Neural cell (in vitro differentiated cells): Measurements from ENCODE around the gene SEC23A. TPM values are rescaled to one million over a fixed set of nuclear protein-coding genes. Genes with fewer than 3 reads are reported as not detected.

Experiments used
- H2AFZ ChIP-seq: fragments of 200-600, 300-800 bp; sonication (generic), shearing (Covaris generic); 2 replicates; pipeline ENCODE4 v1.6.0; 2014; ENCODE audit warnings: low read depth, mild to moderate bottlenecking, antibody characterized with exemption, low read length, moderate library complexity
- H3F3A ChIP-seq: fragments of 200-600 bp; shearing (Covaris generic); 2 replicates; pipeline ENCODE4 v1.6.1; 2016; ENCODE audit warnings: mild to moderate bottlenecking, moderate library complexity, mixed read lengths, antibody characterized with exemption, low read length; ENCODE audit not compliant: insufficient read depth, poor library complexity, severe bottlenecking
- H3K27ac ChIP-seq: fragments of 200-600, 300-800 bp; sonication (generic), shearing (Covaris generic); 2 replicates; pipeline ENCODE4 v1.5.1; 2014; ENCODE audit warnings: mild to moderate bottlenecking, low read length, moderate library complexity
- H3K27me3 ChIP-seq: fragments of 300-800, 200-600 bp; sonication (generic), shearing (Covaris generic); 2 replicates; pipeline ENCODE4 v1.6.0; 2014; ENCODE audit warnings: mild to moderate bottlenecking, low read depth, low read length, moderate library complexity; ENCODE audit not compliant: insufficient read depth
- H3K36me3 ChIP-seq: fragments of 300-800, 200-600 bp; sonication (generic), shearing (Covaris generic); 2 replicates; pipeline ENCODE4 v1.5.1; 2014; ENCODE audit warnings: mild to moderate bottlenecking, antibody characterized with exemption, low read length, moderate library complexity; ENCODE audit not compliant: insufficient read depth
- H3K4me2 ChIP-seq: fragments of 300-800, 200-600 bp; sonication (generic), shearing (Covaris generic); 2 replicates; pipeline ENCODE4 v1.6.0; 2014; ENCODE audit warnings: mild to moderate bottlenecking, low read length
- H3K4me3 ChIP-seq: fragments of 300-800, 200-600 bp; sonication (generic), shearing (Covaris generic); 2 replicates; pipeline ENCODE4 v1.5.1; 2014; ENCODE audit warnings: mild to moderate bottlenecking, low read length, moderate library complexity
- H3K79me2 ChIP-seq: fragments of 200-600 bp; shearing (Covaris generic); replicated peaks from 2 replicates; pipeline ENCODE4 v1.6.0; 2014; ENCODE audit warnings: mild to moderate bottlenecking, low read length, moderate library complexity; ENCODE audit not compliant: insufficient read depth
- H3K9ac ChIP-seq: fragments of 300-800, 200-600 bp; sonication (generic), shearing (Covaris generic); 2 replicates; pipeline ENCODE4 v1.6.1; 2016; ENCODE audit warnings: mild to moderate bottlenecking, low read length, mixed read lengths
- H3K9me2 ChIP-seq: fragments of 200-600 bp; shearing (Covaris generic); 2 replicates; pipeline ENCODE4 v1.6.1; 2016; ENCODE audit warnings: mild to moderate bottlenecking, low read length, mixed read lengths; ENCODE audit not compliant: insufficient read depth
- H3K9me3 ChIP-seq: fragments of 200-600, 300-800 bp; sonication (generic), shearing (Covaris generic); 2 replicates; pipeline ENCODE4 v1.6.1; 2016; ENCODE audit warnings: mild to moderate bottlenecking, mixed run types, low read length, moderate library complexity, mixed read lengths
- H4K20me1 ChIP-seq: fragments of 200-600 bp; shearing (Covaris generic); 2 replicates; pipeline ENCODE4 v1.6.1; 2016; ENCODE audit warnings: mild to moderate bottlenecking, mixed run types; ENCODE audit not compliant: insufficient read depth
- EP300 ChIP-seq: fragments of 450-650 bp; conservative IDR thresholded peaks from 2 replicates; pipeline ENCODE4 v1.6.1; 2014; ENCODE audit warnings: antibody characterized with exemption, mild to moderate bottlenecking, moderate library complexity; ENCODE audit not compliant: poor library complexity, severe bottlenecking
- EZH2 ChIP-seq: fragments of 200-600, 300-800 bp; shearing (Covaris generic), sonication (generic); IDR thresholded peaks from 2 replicates; pipeline ENCODE4 v1.6.1; 2014; ENCODE audit warnings: antibody characterized with exemption, low read length, borderline replicate concordance, mild to moderate bottlenecking; ENCODE audit not compliant: insufficient read depth, poor library complexity, severe bottlenecking
- MXI1 ChIP-seq: fragments of 450-650 bp; conservative IDR thresholded peaks from 2 replicates; pipeline ENCODE4 v1.6.1; 2014; ENCODE audit warnings: antibody characterized with exemption, mild to moderate bottlenecking; ENCODE audit not compliant: poor library complexity, severe bottlenecking
- POLR2AphosphoS5 ChIP-seq: IDR thresholded peaks from 2 replicates; pipeline ENCODE4 v1.6.1; 2012
- RAD21 ChIP-seq: fragments of 450-650 bp; conservative IDR thresholded peaks from 2 replicates; pipeline ENCODE4 v1.6.1; 2014; ENCODE audit warnings: antibody characterized with exemption, mild to moderate bottlenecking, moderate library complexity
- SMC3 ChIP-seq: fragments of 450-650 bp; conservative IDR thresholded peaks from 2 replicates; pipeline ENCODE4 v1.6.1; 2014; ENCODE audit warnings: antibody characterized with exemption, mild to moderate bottlenecking, moderate library complexity; ENCODE audit not compliant: poor library complexity
- TAF1 ChIP-seq: IDR thresholded peaks from 2 replicates; pipeline ENCODE4 v1.6.1; 2012; ENCODE audit warnings: low read depth
- polyA plus RNA-seq: library from polyadenylated mRNA; depleted of rRNA; stranded (reverse); fragments of >200 nt; gene quantifications from 2 replicates; pipeline ENCODE4 v1.2.3, GENCODE V29; 2014
- TF ChIP-seq, protein P1 (sequence below): IDR thresholded peaks from 2 replicates; pipeline ENCODE4 v1.6.1; 2012; ENCODE audit warnings: borderline replicate concordance
- TF ChIP-seq, protein P2 (sequence below): fragments of 450-650 bp; IDR thresholded peaks from 2 replicates; pipeline ENCODE4 v1.5.1; 2014; ENCODE audit warnings: antibody characterized with exemption, mild to moderate bottlenecking, moderate library complexity; ENCODE audit not compliant: poor library complexity, severe bottlenecking

The SEC23A gene
- polyA plus RNA-seq, 1 donor from 2014 or later = 107 TPM

DNA sequence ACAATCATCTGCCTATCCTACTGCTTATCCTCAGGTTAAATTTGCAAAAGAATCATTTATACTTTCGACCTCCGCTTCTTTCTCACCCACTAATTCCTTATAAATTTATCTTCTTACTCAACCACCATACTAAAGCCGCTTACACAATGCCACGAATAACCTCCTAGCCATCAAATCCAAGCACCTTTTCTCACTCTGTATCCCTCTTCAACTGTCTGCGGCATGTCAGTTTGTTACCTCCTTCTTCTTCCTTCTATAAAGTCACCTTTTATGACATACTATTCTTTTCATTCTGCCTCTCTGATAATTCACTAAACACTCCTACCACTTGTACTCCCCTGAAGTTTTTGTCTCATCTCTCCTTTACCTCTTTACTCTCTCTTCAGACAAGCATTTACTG lies 66.3 kb downstream of the SEC23A start:
- H2AFZ ChIP-seq = no peak overlapping the region
- peaks cover 18% of the 10 kb centered on the region for H3K36me3 ChIP-seq

DNA sequence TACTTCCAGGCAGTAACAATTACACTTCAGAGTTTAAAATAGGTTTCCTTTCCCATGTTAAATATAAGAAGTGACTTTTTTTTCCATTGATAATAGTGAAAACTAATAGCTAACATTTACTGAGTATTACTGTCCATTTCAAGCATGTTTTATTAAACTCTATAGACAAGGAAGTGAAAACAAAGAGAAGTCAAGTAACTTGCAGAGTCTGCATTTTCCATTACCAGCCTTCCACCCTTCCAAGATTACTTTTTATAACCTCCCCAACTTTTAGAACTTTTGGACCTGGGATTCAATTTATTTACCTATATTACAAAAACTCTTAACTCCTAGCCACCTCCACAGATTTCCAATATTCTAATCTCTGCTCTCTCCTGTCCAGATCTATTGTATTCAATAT lies 67.7 kb downstream of the SEC23A start:
- Histone ChIP-seq H3K79me2 (no peaks in the 10 kb centered on the region), H3K9me2 (no peaks in the 10 kb centered on the region), H4K20me1 (no peaks in the 10 kb centered on the region), H3K9me3 (no peaks in the 10 kb centered on the region), H3K27me3 (no peaks in the 10 kb centered on the region), H3K4me3 (no peak overlapping the region), H3K36me3 (peaks cover 21% of the 10 kb centered on the region), H3K4me2 (no peak overlapping the region), H3F3A (no peaks in the 10 kb centered on the region), H3K27ac (no peak overlapping the region), H3K9ac (no peak overlapping the region), H2AFZ (no peak overlapping the region)
- TF ChIP-seq TAF1 = no peak
- no peak for TF ChIP-seq RAD21
- TF ChIP-seq EP300 = no peak
- no peak for TF ChIP-seq SMC3
- TF ChIP-seq EZH2 = no peak
- TF ChIP-seq POLR2AphosphoS5 = no peak
- TF ChIP-seq, protein P1, sequence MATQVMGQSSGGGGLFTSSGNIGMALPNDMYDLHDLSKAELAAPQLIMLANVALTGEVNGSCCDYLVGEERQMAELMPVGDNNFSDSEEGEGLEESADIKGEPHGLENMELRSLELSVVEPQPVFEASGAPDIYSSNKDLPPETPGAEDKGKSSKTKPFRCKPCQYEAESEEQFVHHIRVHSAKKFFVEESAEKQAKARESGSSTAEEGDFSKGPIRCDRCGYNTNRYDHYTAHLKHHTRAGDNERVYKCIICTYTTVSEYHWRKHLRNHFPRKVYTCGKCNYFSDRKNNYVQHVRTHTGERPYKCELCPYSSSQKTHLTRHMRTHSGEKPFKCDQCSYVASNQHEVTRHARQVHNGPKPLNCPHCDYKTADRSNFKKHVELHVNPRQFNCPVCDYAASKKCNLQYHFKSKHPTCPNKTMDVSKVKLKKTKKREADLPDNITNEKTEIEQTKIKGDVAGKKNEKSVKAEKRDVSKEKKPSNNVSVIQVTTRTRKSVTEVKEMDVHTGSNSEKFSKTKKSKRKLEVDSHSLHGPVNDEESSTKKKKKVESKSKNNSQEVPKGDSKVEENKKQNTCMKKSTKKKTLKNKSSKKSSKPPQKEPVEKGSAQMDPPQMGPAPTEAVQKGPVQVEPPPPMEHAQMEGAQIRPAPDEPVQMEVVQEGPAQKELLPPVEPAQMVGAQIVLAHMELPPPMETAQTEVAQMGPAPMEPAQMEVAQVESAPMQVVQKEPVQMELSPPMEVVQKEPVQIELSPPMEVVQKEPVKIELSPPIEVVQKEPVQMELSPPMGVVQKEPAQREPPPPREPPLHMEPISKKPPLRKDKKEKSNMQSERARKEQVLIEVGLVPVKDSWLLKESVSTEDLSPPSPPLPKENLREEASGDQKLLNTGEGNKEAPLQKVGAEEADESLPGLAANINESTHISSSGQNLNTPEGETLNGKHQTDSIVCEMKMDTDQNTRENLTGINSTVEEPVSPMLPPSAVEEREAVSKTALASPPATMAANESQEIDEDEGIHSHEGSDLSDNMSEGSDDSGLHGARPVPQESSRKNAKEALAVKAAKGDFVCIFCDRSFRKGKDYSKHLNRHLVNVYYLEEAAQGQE = no peak
- TF ChIP-seq, protein P2, sequence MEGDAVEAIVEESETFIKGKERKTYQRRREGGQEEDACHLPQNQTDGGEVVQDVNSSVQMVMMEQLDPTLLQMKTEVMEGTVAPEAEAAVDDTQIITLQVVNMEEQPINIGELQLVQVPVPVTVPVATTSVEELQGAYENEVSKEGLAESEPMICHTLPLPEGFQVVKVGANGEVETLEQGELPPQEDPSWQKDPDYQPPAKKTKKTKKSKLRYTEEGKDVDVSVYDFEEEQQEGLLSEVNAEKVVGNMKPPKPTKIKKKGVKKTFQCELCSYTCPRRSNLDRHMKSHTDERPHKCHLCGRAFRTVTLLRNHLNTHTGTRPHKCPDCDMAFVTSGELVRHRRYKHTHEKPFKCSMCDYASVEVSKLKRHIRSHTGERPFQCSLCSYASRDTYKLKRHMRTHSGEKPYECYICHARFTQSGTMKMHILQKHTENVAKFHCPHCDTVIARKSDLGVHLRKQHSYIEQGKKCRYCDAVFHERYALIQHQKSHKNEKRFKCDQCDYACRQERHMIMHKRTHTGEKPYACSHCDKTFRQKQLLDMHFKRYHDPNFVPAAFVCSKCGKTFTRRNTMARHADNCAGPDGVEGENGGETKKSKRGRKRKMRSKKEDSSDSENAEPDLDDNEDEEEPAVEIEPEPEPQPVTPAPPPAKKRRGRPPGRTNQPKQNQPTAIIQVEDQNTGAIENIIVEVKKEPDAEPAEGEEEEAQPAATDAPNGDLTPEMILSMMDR = no peak
- no peak for TF ChIP-seq MXI1

More for the DNA sequence above, 66.3 kb downstream of the SEC23A start:
- H3K9me2 ChIP-seq = no peaks in the 10 kb centered on the region
- no peaks in the 10 kb centered on the region for H3K79me2 ChIP-seq
- H3K4me3 ChIP-seq = no peak overlapping the region
- no peaks in the 10 kb centered on the region for H3K27me3 ChIP-seq
- no peaks in the 10 kb centered on the region for H4K20me1 ChIP-seq
- H3K27ac ChIP-seq = no peak overlapping the region
- H3K9ac ChIP-seq = no peak overlapping the region
- TF ChIP-seq EZH2 = no peak
- TF ChIP-seq EP300 = no peak
- TF ChIP-seq RAD21 = no peak
- TF ChIP-seq MXI1 = no peak
- TF ChIP-seq, protein P1 = no peak
- TF ChIP-seq TAF1 = no peak
- no peak for TF ChIP-seq POLR2AphosphoS5
- no peak for TF ChIP-seq SMC3
- TF ChIP-seq, protein P2 = no peak
- no peaks in the 10 kb centered on the region for H3K9me3 ChIP-seq
- no peaks in the 10 kb centered on the region for H3F3A ChIP-seq
- H3K4me2 ChIP-seq = no peak overlapping the region
